HL-60 (cell line): Measurements from ENCODE around the gene PEX5L.

Experiments used
- GABPA ChIP-seq: IDR thresholded peaks from 2 replicates; pipeline ENCODE4 v1.6.1; 2012; ENCODE audit warnings: low read depth
- POLR2AphosphoS5 ChIP-seq: IDR thresholded peaks from 2 replicates; pipeline ENCODE4 v1.6.1; 2012; ENCODE audit warnings: low read depth
- SPI1 ChIP-seq: IDR thresholded peaks from 2 replicates; pipeline ENCODE4 v1.6.1; 2012; ENCODE audit warnings: low read depth, mild to moderate bottlenecking, borderline replicate concordance
- TF ChIP-seq, protein P1 (sequence below): IDR thresholded peaks from one replicate; pipeline ENCODE4 v1.5.1; 2011; ENCODE audit warnings: low read length, control low read depth, inconsistent platforms; ENCODE audit not compliant: insufficient read depth
- TF ChIP-seq, protein P2 (sequence below): IDR thresholded peaks from 2 replicates; pipeline ENCODE4 v1.6.1; 2012; ENCODE audit warnings: low read depth; ENCODE audit not compliant: insufficient replicate concordance

DNA sequence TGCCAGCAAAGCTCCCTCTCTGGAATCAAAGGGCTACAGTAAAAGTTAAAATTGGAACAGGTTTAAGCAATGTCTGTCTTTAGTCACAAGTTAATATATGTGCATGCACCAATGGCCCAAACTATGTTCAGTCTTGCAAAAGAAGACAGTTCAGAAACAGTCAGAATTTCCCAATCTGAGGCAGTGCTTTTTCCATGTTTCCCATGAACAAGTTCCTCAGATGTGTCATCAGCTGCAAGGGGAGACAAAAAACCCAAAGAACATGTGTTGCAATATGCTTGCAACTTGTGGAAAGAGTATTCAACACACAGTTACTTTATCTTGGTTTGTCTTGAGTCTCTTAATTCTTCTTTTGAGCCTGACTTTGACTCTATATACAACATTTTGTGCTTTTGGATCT is 235.5 kb downstream of the PEX5L start:
- TF ChIP-seq, protein P1, sequence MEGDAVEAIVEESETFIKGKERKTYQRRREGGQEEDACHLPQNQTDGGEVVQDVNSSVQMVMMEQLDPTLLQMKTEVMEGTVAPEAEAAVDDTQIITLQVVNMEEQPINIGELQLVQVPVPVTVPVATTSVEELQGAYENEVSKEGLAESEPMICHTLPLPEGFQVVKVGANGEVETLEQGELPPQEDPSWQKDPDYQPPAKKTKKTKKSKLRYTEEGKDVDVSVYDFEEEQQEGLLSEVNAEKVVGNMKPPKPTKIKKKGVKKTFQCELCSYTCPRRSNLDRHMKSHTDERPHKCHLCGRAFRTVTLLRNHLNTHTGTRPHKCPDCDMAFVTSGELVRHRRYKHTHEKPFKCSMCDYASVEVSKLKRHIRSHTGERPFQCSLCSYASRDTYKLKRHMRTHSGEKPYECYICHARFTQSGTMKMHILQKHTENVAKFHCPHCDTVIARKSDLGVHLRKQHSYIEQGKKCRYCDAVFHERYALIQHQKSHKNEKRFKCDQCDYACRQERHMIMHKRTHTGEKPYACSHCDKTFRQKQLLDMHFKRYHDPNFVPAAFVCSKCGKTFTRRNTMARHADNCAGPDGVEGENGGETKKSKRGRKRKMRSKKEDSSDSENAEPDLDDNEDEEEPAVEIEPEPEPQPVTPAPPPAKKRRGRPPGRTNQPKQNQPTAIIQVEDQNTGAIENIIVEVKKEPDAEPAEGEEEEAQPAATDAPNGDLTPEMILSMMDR, result no peak
- TF ChIP-seq POLR2AphosphoS5 (no peak), GABPA (no peak), SPI1 (no peak)
- TF ChIP-seq, protein P2, sequence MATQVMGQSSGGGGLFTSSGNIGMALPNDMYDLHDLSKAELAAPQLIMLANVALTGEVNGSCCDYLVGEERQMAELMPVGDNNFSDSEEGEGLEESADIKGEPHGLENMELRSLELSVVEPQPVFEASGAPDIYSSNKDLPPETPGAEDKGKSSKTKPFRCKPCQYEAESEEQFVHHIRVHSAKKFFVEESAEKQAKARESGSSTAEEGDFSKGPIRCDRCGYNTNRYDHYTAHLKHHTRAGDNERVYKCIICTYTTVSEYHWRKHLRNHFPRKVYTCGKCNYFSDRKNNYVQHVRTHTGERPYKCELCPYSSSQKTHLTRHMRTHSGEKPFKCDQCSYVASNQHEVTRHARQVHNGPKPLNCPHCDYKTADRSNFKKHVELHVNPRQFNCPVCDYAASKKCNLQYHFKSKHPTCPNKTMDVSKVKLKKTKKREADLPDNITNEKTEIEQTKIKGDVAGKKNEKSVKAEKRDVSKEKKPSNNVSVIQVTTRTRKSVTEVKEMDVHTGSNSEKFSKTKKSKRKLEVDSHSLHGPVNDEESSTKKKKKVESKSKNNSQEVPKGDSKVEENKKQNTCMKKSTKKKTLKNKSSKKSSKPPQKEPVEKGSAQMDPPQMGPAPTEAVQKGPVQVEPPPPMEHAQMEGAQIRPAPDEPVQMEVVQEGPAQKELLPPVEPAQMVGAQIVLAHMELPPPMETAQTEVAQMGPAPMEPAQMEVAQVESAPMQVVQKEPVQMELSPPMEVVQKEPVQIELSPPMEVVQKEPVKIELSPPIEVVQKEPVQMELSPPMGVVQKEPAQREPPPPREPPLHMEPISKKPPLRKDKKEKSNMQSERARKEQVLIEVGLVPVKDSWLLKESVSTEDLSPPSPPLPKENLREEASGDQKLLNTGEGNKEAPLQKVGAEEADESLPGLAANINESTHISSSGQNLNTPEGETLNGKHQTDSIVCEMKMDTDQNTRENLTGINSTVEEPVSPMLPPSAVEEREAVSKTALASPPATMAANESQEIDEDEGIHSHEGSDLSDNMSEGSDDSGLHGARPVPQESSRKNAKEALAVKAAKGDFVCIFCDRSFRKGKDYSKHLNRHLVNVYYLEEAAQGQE, result no peak
